CD8-positive, alpha-beta memory T cell (primary cell): ENCODE measurements around the gene NUP85. TPM values are rescaled to one million over a fixed set of nuclear protein-coding genes. Genes with fewer than 3 reads are reported as not detected.
"Not testable (repeated sequence)": the region's sequence is repeated elsewhere in the genome, so short reads cannot be mapped to it uniquely, and the experiment has no call there.

Experiments used
- CTCF ChIA-PET: fragments of 350-600 bp; sonication (Branson Sonifier 250); formaldehyde crosslinking; loops from one replicate; lab custom pipeline; 2021; ENCODE audit warnings: antibody characterized with exemption; lab: Charles Lee
- POLR2A ChIA-PET: fragments of 350-600 bp; sonication (Branson Sonifier 250); formaldehyde crosslinking; loops from one replicate; lab custom pipeline; 2021; ENCODE audit warnings: antibody characterized with exemption; lab: Charles Lee
- DNase-seq, 5 donors: peaks; one replicate each; pipeline versions ENCODE4 v3.0.0 to v3.0.0-alpha.2; 2020 to 2022; ENCODE audit warnings: mixed read lengths in 1 of 5
- H3K27ac ChIP-seq: one replicate; pipeline ENCODE4 v1.7.0; 2013; ENCODE audit warnings: low read depth, mild to moderate bottlenecking, low read length, moderate library complexity
- H3K27me3 ChIP-seq: 2 replicates; pipeline ENCODE4 v1.7.0; 2013; ENCODE audit warnings: low read length, mild to moderate bottlenecking; ENCODE audit not compliant: insufficient read depth, poor library complexity, severe bottlenecking
- H3K36me3 ChIP-seq: 2 replicates; pipeline ENCODE4 v1.7.0; 2013; ENCODE audit warnings: mild to moderate bottlenecking, low read length, moderate library complexity; ENCODE audit not compliant: insufficient read depth
- H3K4me1 ChIP-seq: 2 replicates; pipeline ENCODE4 v1.7.0; 2013; ENCODE audit warnings: mild to moderate bottlenecking, low read length, moderate library complexity; ENCODE audit not compliant: insufficient read depth
- H3K4me3 ChIP-seq: 2 replicates; pipeline ENCODE4 v1.7.0; 2013; ENCODE audit warnings: mild to moderate bottlenecking, low read length
- H3K9me3 ChIP-seq: 2 replicates; pipeline ENCODE4 v1.7.0; 2013; ENCODE audit warnings: mild to moderate bottlenecking, low read length
- H3K27ac Mint-ChIP-seq, 8 donors: one replicate each; pipeline ENCODE4 v1.8.0; 2020 to 2021; ENCODE audit warnings: mixed read lengths in 8 of 8, mild to moderate bottlenecking in 6 of 8, inconsistent platforms in 3 of 8, moderate library complexity in 3 of 8
- H3K27me3 Mint-ChIP-seq, 2 donors: one replicate each; pipeline ENCODE4 v1.8.0; 2020 to 2021; ENCODE audit warnings: mixed read lengths in 2 of 2, mild to moderate bottlenecking in 1 of 2, moderate library complexity in 1 of 2
- H3K36me3 Mint-ChIP-seq, 3 donors: one replicate each; pipeline ENCODE4 v1.8.0; 2020 to 2021; ENCODE audit warnings: mixed read lengths in 3 of 3, inconsistent platforms in 1 of 3, mild to moderate bottlenecking in 1 of 3
- H3K4me1 Mint-ChIP-seq, 3 donors: one replicate each; pipeline ENCODE4 v1.8.0; 2020 to 2021; ENCODE audit warnings: mixed read lengths in 3 of 3, inconsistent platforms in 1 of 3, mild to moderate bottlenecking in 1 of 3
- H3K4me3 Mint-ChIP-seq, 7 donors: one replicate each; pipeline ENCODE4 v1.8.0; 2020 to 2021; ENCODE audit warnings: mixed read lengths in 7 of 7, mild to moderate bottlenecking in 6 of 7, moderate library complexity in 4 of 7, inconsistent platforms in 2 of 7
- H3K9me3 Mint-ChIP-seq, 5 donors: one replicate each; pipeline ENCODE4 v1.8.0; 2020 to 2022; ENCODE audit warnings: mixed read lengths in 5 of 5, mild to moderate bottlenecking in 3 of 5, moderate library complexity in 2 of 5, inconsistent platforms in 1 of 5
- polyA plus RNA-seq: library from polyadenylated mRNA; unstranded; fragments of 300-500 nt; fragmentation: Illumina TruSeq; gene quantifications from one replicate; pipeline ENCODE4 v1.2.3, GENCODE V29; 2021
- total RNA-seq, 2 experiments: library from RNA; stranded (reverse); gene quantifications; one replicate each; pipeline ENCODE4 v1.2.3, GENCODE V29; 2021

Gene NUP85
- total and polyA plus RNA-seq, 3 experiments from 2014 or later, result 39.0 to 152 (median 147) TPM

- Histone ChIP-seq H3K4me1 (peaks cover 19% of the 10 kb centered on the region), H3K9me3 (no peaks in the 10 kb centered on the region), H3K27ac (no peak overlapping the region), H3K4me3 (no peak overlapping the region), H3K36me3 (no peaks in the 10 kb centered on the region), H3K27me3 (no peaks in the 10 kb centered on the region)
- peaks cover 0 to 22% (median 5%) of the 10 kb centered on the region in 3 donors for H3K36me3 Mint-ChIP-seq
- H3K4me3 Mint-ChIP-seq, result peak overlapping the region; percentile 45 to 84 (median 68)
- peaks cover 20 to 35% (median 22%) of the 10 kb centered on the region in 3 donors for H3K4me1 Mint-ChIP-seq
- H3K27me3 Mint-ChIP-seq, result no peaks in the 10 kb centered on the region
- POLR2A ChIA-PET, result interaction anchor here (3.5 to 3.9 kb wide), 2 partner anchors 11 to 17 kb away, joined by 72 to 79 read pairs; partner anchors contain the start of genes GGA3, MRPS7 and SLC25A19
- no peak for DNase-seq
- peak overlapping the region; percentile 33 to 90 (median 73) for H3K27ac Mint-ChIP-seq
- peaks cover 0 to 2% (median 0%) of the 10 kb centered on the region in 5 donors for H3K9me3 Mint-ChIP-seq
- CTCF ChIA-PET, result interaction anchor here (3.5 to 4.6 kb wide), 3 partner anchors 12 to 159 kb away, joined by 20 to 76 read pairs (median 66); partner anchors contain the start of genes GGA3, MRPS7 and SLC25A19
These were observed 67.3 kb downstream of the NUP85 start for GRCh38 chr17:75272848-75273184.

- CTCF ChIA-PET, result interaction anchor here (0.9 to 4.6 kb wide), 3 partner anchors 15 to 48 kb away, joined by 3 to 66 read pairs (median 7); partner anchors contain the start of gene SLC25A19
- no peaks in the 10 kb centered on the region for H3K9me3 ChIP-seq
- H3K36me3 ChIP-seq, result no peaks in the 10 kb centered on the region
- H3K4me1 ChIP-seq, result peaks cover 19% of the 10 kb centered on the region
- Mint-ChIP-seq H3K27me3 (no peaks in the 10 kb centered on the region), H3K4me3 (peak overlapping the region in 4 of 7 donors; percentile 34 to 54 (median 37)), H3K36me3 (peaks cover 0 to 27% (median 5%) of the 10 kb centered on the region in 3 donors), H3K9me3 (peaks cover 0 to 2% (median 0%) of the 10 kb centered on the region in 5 donors), H3K27ac (peak overlapping the region; percentile 14 to 87 (median 57)), H3K4me1 (peaks cover 17 to 32% (median 20%) of the 10 kb centered on the region in 3 donors)
- no peak overlapping the region for H3K4me3 ChIP-seq
- no peak overlapping the region for H3K27ac ChIP-seq
- peak in 1 of 5 donors; percentile 15 for DNase-seq
- POLR2A ChIA-PET, result no interaction called here
- H3K27me3 ChIP-seq, result no peaks in the 10 kb centered on the region
These were observed 68.7 kb downstream of the NUP85 start for GRCh38 chr17:75273977-75274708.

GRCh38 chr17:75277664-75278071 is 72.2 kb downstream of the NUP85 start:
- H3K4me3 Mint-ChIP-seq, result no peak overlapping the region
- H3K27ac Mint-ChIP-seq, result no peak overlapping the region
- DNase-seq, result no peak
- no peaks in the 10 kb centered on the region for H3K9me3 ChIP-seq
- ChIA-PET POLR2A (no interaction called here), CTCF (interaction anchor here (1.2 to 2.5 kb wide), 2 partner anchors 12 to 134 kb away, joined by 3 to 11 read pairs; partner anchors contain the start of gene SLC25A19)
- H3K27me3 Mint-ChIP-seq, result no peaks in the 10 kb centered on the region
- H3K36me3 ChIP-seq, result no peaks in the 10 kb centered on the region
- no peak overlapping the region for H3K27ac ChIP-seq
- H3K36me3 Mint-ChIP-seq, result peaks cover 0 to 33% (median 5%) of the 10 kb centered on the region in 3 donors
- H3K4me1 ChIP-seq, result peaks cover under 1% of the 10 kb centered on the region
- no peak overlapping the region for H3K4me3 ChIP-seq
- peaks cover 6 to 11% (median 9%) of the 10 kb centered on the region in 3 donors for H3K4me1 Mint-ChIP-seq
- peaks cover 0 to 2% (median 0%) of the 10 kb centered on the region in 5 donors for H3K9me3 Mint-ChIP-seq
- H3K27me3 ChIP-seq, result no peaks in the 10 kb centered on the region

GRCh38 chr17:75280189-75280588 is 74.7 kb downstream of the NUP85 start:
- peaks cover 2 to 29% (median 5%) of the 10 kb centered on the region in 3 donors for H3K36me3 Mint-ChIP-seq
- POLR2A ChIA-PET, H3K9me3 Mint-ChIP-seq, H3K4me3 ChIP-seq, DNase-seq, H3K27me3 Mint-ChIP-seq, H3K36me3 ChIP-seq, H3K4me1 ChIP-seq, H3K27me3 ChIP-seq, H3K27ac Mint-ChIP-seq, H3K4me1 Mint-ChIP-seq, H3K27ac ChIP-seq, H3K9me3 ChIP-seq, H3K4me3 Mint-ChIP-seq: not testable (repeated sequence)
- CTCF ChIA-PET, result interaction anchor here (2.3 to 2.5 kb wide), 2 partner anchors 9 kb away, joined by 11 to 13 read pairs; partner anchors contain the start of genes MIF4GD and SLC25A19

GRCh38 chr17:75285123-75285522 is 79.6 kb downstream of the NUP85 start:
- Mint-ChIP-seq H3K4me3 (peak overlapping the region in 1 of 7 donors; percentile 46), H3K27ac (no peak overlapping the region), H3K9me3 (no peaks in the 10 kb centered on the region), H3K27me3 (peaks cover 0 to 1% of the 10 kb centered on the region in 2 donors), H3K36me3 (peaks cover 2 to 41% (median 4%) of the 10 kb centered on the region in 3 donors), H3K4me1 (peaks cover 7 to 21% (median 16%) of the 10 kb centered on the region in 3 donors)
- H3K36me3 ChIP-seq, result no peaks in the 10 kb centered on the region
- no peaks in the 10 kb centered on the region for H3K27me3 ChIP-seq
- no peak overlapping the region for H3K27ac ChIP-seq
- ChIA-PET CTCF (interaction anchor here (1.0 kb wide), 1 partner anchor 127 kb away, joined by 3 read pairs; no protein-coding TSS in a partner anchor), POLR2A (no interaction called here)
- H3K9me3 ChIP-seq, result no peaks in the 10 kb centered on the region
- H3K4me1 ChIP-seq, result peaks cover 4% of the 10 kb centered on the region
- H3K4me3 ChIP-seq, result no peak overlapping the region
- DNase-seq, result no peak

Other genes with a start within 250 kb of the NUP85 start
- 1 to 10 TPM in 1 of 2 experiments, under 1 TPM in 1; 0.91 to 2.3 TPM for gene HID1, start 232.9 kb upstream of the NUP85 start, total RNA-seq
- gene HID1, start 232.9 kb upstream of the NUP85 start, polyA plus RNA-seq, result 5.2 TPM
- 1 to 10 TPM; 1.5 to 1.7 TPM for gene CDR2L, start 218.0 kb upstream of the NUP85 start, total RNA-seq
- 0.06 TPM for gene CDR2L, start 218.0 kb upstream of the NUP85 start, polyA plus RNA-seq
- gene MRPL58, start 193.0 kb upstream of the NUP85 start, total RNA-seq, result 10 to 100 TPM; 65.5 to 68.8 TPM
- gene MRPL58, start 193.0 kb upstream of the NUP85 start, polyA plus RNA-seq, result 48.0 TPM
- 100 to 1,000 TPM; 179 to 198 TPM for gene ATP5PD, start 158.7 kb upstream of the NUP85 start, total RNA-seq
- 345 TPM for gene ATP5PD, start 158.7 kb upstream of the NUP85 start, polyA plus RNA-seq
- gene KCTD2, start 158.5 kb upstream of the NUP85 start, total RNA-seq, result 10 to 100 TPM; 22.2 to 23.8 TPM
- 8.0 TPM for gene KCTD2, start 158.5 kb upstream of the NUP85 start, polyA plus RNA-seq
- 1 to 10 TPM; 1.3 to 1.9 TPM for gene SLC16A5, start 117.7 kb upstream of the NUP85 start, total RNA-seq
- 0.82 TPM for gene SLC16A5, start 117.7 kb upstream of the NUP85 start, polyA plus RNA-seq
- 10 to 100 TPM; 15.2 to 15.9 TPM for gene ARMC7, start 95.7 kb upstream of the NUP85 start, total RNA-seq
- gene ARMC7, start 95.7 kb upstream of the NUP85 start, polyA plus RNA-seq, result 4.0 TPM
- 10 to 100 TPM; 75.7 to 84.8 TPM for gene NT5C, start 73.9 kb upstream of the NUP85 start, total RNA-seq
- 42.3 TPM for gene NT5C, start 73.9 kb upstream of the NUP85 start, polyA plus RNA-seq
- gene JPT1, start 51.2 kb upstream of the NUP85 start, total RNA-seq, result 100 to 1,000 TPM; 189 to 200 TPM
- gene JPT1, start 51.2 kb upstream of the NUP85 start, polyA plus RNA-seq, result 123 TPM
- gene SUMO2, start 22.7 kb upstream of the NUP85 start, total RNA-seq, result 100 to 1,000 TPM; 653 to 687 TPM
- 405 TPM for gene SUMO2, start 22.7 kb upstream of the NUP85 start, polyA plus RNA-seq
- gene GGA3, start 55.9 kb downstream of the NUP85 start, total RNA-seq, result 10 to 100 TPM; 73.2 to 75.1 TPM
- 17.6 TPM for gene GGA3, start 55.9 kb downstream of the NUP85 start, polyA plus RNA-seq
- gene MRPS7, start 56.2 kb downstream of the NUP85 start, total RNA-seq, result 100 to 1,000 TPM; 101 to 102 TPM
- 123 TPM for gene MRPS7, start 56.2 kb downstream of the NUP85 start, polyA plus RNA-seq
- 10 to 100 TPM; 38.5 to 40.4 TPM for gene MIF4GD, start 65.6 kb downstream of the NUP85 start, total RNA-seq
- gene MIF4GD, start 65.6 kb downstream of the NUP85 start, polyA plus RNA-seq, result 108 TPM
- 100 to 1,000 TPM; 119 to 126 TPM for gene SLC25A19, start 83.8 kb downstream of the NUP85 start, total RNA-seq
- 15.5 TPM for gene SLC25A19, start 83.8 kb downstream of the NUP85 start, polyA plus RNA-seq
- gene GRB2, start 200.0 kb downstream of the NUP85 start, total RNA-seq, result 100 to 1,000 TPM; 180 to 189 TPM
- 158 TPM for gene GRB2, start 200.0 kb downstream of the NUP85 start, polyA plus RNA-seq